Hematopoietic multipotent progenitor cell (in vitro differentiated cells): ENCODE results near the gene TP53TG3B. TPM values are rescaled to one million over a fixed set of nuclear protein-coding genes. Genes with fewer than 3 reads are reported as not detected.
"Not testable (repeated sequence)": the region's sequence is repeated elsewhere in the genome, so short reads cannot be mapped to it uniquely, and the experiment has no call there.

Experiments
- DNase-seq, 3 donors: peaks; one replicate each; pipeline ENCODE4 v3.0.0-alpha.2; 2011 to 2015; ENCODE audit warnings: low read depth in 2 of 3, low spot score in 2 of 3
- small RNA-seq: library from RNA; depleted of rRNA; stranded (forward); fragments of <200 nt; gene quantifications from one replicate; pipeline ENCODE3, GENCODE V24; 2012
- total RNA-seq: library from RNA; depleted of rRNA; stranded (reverse); fragments of >200 nt; gene quantifications from one replicate; pipeline ENCODE4 v1.2.3, GENCODE V29; 2012

TP53TG3B gene
- not detected for total RNA-seq

- not testable (repeated sequence) for DNase-seq
Measured at GRCh38 chr16:33360541-33360940, at the start of gene TP53TG3B. Gene TP53TG3B (plus strand): TSS chr16:33360841. CDS start chr16:33360909, 68 bp downstream.

GRCh38 chr16:33336226-33337012 is 24.2 kb upstream of the TP53TG3B start:
- not testable (repeated sequence) for DNase-seq

GRCh38 chr16:33337627-33338542 is 22.8 kb upstream of the TP53TG3B start:
- not testable (repeated sequence) for DNase-seq

- DNase-seq: not testable (repeated sequence)
Measured at GRCh38 chr16:33338543-33338951, 22.1 kb upstream of the TP53TG3B start.

GRCh38 chr16:33339093-33340061 is 21.3 kb upstream of the TP53TG3B start:
- not testable (repeated sequence) for DNase-seq

Small RNA genes within 50 kb of the gene (small RNA-seq; reads per million reads assigned to genes)
- gene AC141257.3: not detected
- not detected for gene AC141257.4

Other genes with a start within 250 kb of the TP53TG3B start
- not detected for gene TP53TG3C, start 166.6 kb upstream of the TP53TG3B start, total RNA-seq
- under 0.01 TPM for gene TP53TG3E, start 56.5 kb upstream of the TP53TG3B start, total RNA-seq
- gene TP53TG3F, start 98.8 kb downstream of the TP53TG3B start, total RNA-seq: not detected